ENCODE measurements around the gene GUCY2C. TPM values are rescaled to one million over a fixed set of nuclear protein-coding genes. Genes with fewer than 3 reads are reported as not detected.

The GUCY2C gene
- total and polyA plus RNA-seq, 2 donors (not counting 3 experiments of a cell fraction or from before 2014, with no cell fraction given), result not detected

GRCh38 chr12:14576896-14577295 lies 119.5 kb downstream of the GUCY2C start:
- FAIRE-seq, result no peak
- CTCF ChIA-PET, result no interaction called here
- no TSS peak for BruUV-seq (replicated peaks)

More at GRCh38 chr12:14576896-14577295, 119.5 kb downstream of the GUCY2C start:
- Histone ChIP-seq H3K4me2 (ENCODE audit: insufficient read depth, low read length) (no peak overlapping the region), H4K20me1 (replicated peaks; ENCODE audit: control insufficient read depth, extremely low read depth, insufficient read depth, low read length) (no peaks in the 10 kb centered on the region), H3K79me2 (ENCODE audit: control insufficient read depth, insufficient read depth, low read length) (no peaks in the 10 kb centered on the region), H3K9ac (replicated peaks; ENCODE audit: extremely low read depth, insufficient read depth, low read length) (no peak overlapping the region), H3K27me3 (ENCODE audit: control insufficient read depth in 2 of 2, insufficient read depth in 2 of 2, low read length in 2 of 2) (no peaks in the 10 kb centered on the region), H3K27ac (ENCODE audit: insufficient read depth, low read depth, low read length) (no peak overlapping the region), H3K4me1 (ENCODE audit: control insufficient read depth, extremely low read depth, insufficient read depth, low read length) (no peaks in the 10 kb centered on the region), H3K4me3 (replicated peaks in 1 of 3; ENCODE audit: insufficient read depth in 1 of 3, low read depth in 1 of 3, low read length in 3 of 3) (no peak overlapping the region), H3K9me3 (replicated peaks; ENCODE audit: control insufficient read depth, insufficient read depth, low read length) (no peaks in the 10 kb centered on the region), H3K36me3 (ENCODE audit: control insufficient read depth in 2 of 2, extremely low read depth in 1 of 2, insufficient read depth in 2 of 2, low read length in 2 of 2) (no peaks in the 10 kb centered on the region), H3K9me1 (replicated peaks; ENCODE audit: control insufficient read depth, extremely low read depth, insufficient read depth, low read length) (no peaks in the 10 kb centered on the region), H2AFZ (ENCODE audit: low read depth, low read length) (no peak overlapping the region)
- DNase-seq (ENCODE audit: low read depth, low spot score), result no peak
- POLR2A ChIA-PET, result no interaction called here
- no peak for TF ChIP-seq FOS (IDR thresholded peaks at IDR 0.05; ENCODE audit: borderline replicate concordance, insufficient read depth, low read length)
- no peak for TF ChIP-seq JUN (IDR thresholded peaks at IDR 0.05; ENCODE audit: borderline replicate concordance, insufficient read depth, insufficient read length, low read depth)
- no peak for TF ChIP-seq POLR2AphosphoS5 (IDR thresholded peaks at IDR 0.05; ENCODE audit: insufficient read depth, low read depth, low read length)
- no peak for TF ChIP-seq MAX (IDR thresholded peaks at IDR 0.05; ENCODE audit: insufficient read depth, insufficient read length)
- TF ChIP-seq CTCF (IDR thresholded peaks at IDR 0.05; ENCODE audit: extremely low read depth in 1 of 2, insufficient read depth in 1 of 2, low read depth in 1 of 2, low read length in 2 of 2), result no peak
- TF ChIP-seq MYC (IDR thresholded peaks at IDR 0.05; ENCODE audit: low read depth, low read length), result no peak
- TF ChIP-seq POLR2A (IDR thresholded peaks at IDR 0.05; ENCODE audit: low read depth, low read length), result no peak
- TF ChIP-seq GATA2 (IDR thresholded peaks at IDR 0.05; ENCODE audit: insufficient read depth, insufficient read length, low read depth, low read length), result no peak
- no peak for TF ChIP-seq EZH2 (IDR thresholded peaks at IDR 0.05; ENCODE audit: borderline replicate concordance, low read depth, low read length, severe bottlenecking)
- dilution Hi-C loops (cut with MboI; ENCODE audit: extremely low pct_ligation_motif_present, low sequenced_read_pairs), result no loop called here
- intact Hi-C loops (cut with micrococcal nuclease), result no loop called here

All from endothelial cell of umbilical vein (primary cell).